Activated CD4-positive, alpha-beta T cell treated with anti-CD3 and anti-CD28 coated beads, Interleukin-2, amount 10 ng/mL, durations not matched to agents 24 days and 14 days (primary cell): ENCODE measurements around the gene P4HB. TPM values are rescaled to one million over a fixed set of nuclear protein-coding genes. Genes with fewer than 3 reads are reported as not detected.

ENCODE experiments used
- DNase-seq: peaks from one replicate; pipeline ENCODE4 v3.0.0; 2022
- H3K27ac Mint-ChIP-seq: one replicate; pipeline ENCODE4 v1.8.0; 2022; ENCODE audit warnings: mild to moderate bottlenecking, mixed read lengths
- H3K27me3 Mint-ChIP-seq: one replicate; pipeline ENCODE4 v1.8.0; 2022; ENCODE audit warnings: mixed read lengths
- H3K36me3 Mint-ChIP-seq: one replicate; pipeline ENCODE4 v1.8.0; 2022; ENCODE audit warnings: low read depth, mild to moderate bottlenecking, mixed read lengths
- H3K4me1 Mint-ChIP-seq: one replicate; pipeline ENCODE4 v1.8.0; 2021; ENCODE audit warnings: mixed read lengths
- H3K4me3 Mint-ChIP-seq: one replicate; pipeline ENCODE4 v1.8.0; 2022; ENCODE audit warnings: mild to moderate bottlenecking, moderate library complexity, mixed read lengths
- H3K9me3 Mint-ChIP-seq: one replicate; pipeline ENCODE4 v1.8.0; 2021; ENCODE audit warnings: mixed read lengths
- intact Hi-C: fragments of 100-400 bp; cut with micrococcal nuclease; formaldehyde crosslinking; loops from one replicate; pipeline ENCODE4 v1.15.1; 2023
- total RNA-seq: library from RNA; stranded (reverse); gene quantifications from 2 replicates; pipeline ENCODE4 v1.2.3, GENCODE V29; 2022

The P4HB gene
- total RNA-seq, 1 donor from 2014 or later: 458 TPM

GRCh38 chr17:81806461-81807209, 53.7 kb downstream of the P4HB start:
- no peaks in the 10 kb centered on the region for H3K36me3 Mint-ChIP-seq
- H3K4me1 Mint-ChIP-seq: no peaks in the 10 kb centered on the region
- H3K4me3 Mint-ChIP-seq: no peak overlapping the region
- H3K9me3 Mint-ChIP-seq: no peaks in the 10 kb centered on the region
- no peak overlapping the region for H3K27ac Mint-ChIP-seq
- peaks cover 28% of the 10 kb centered on the region for H3K27me3 Mint-ChIP-seq
- intact Hi-C loops: no loop called here
- no peak for DNase-seq

DNA sequence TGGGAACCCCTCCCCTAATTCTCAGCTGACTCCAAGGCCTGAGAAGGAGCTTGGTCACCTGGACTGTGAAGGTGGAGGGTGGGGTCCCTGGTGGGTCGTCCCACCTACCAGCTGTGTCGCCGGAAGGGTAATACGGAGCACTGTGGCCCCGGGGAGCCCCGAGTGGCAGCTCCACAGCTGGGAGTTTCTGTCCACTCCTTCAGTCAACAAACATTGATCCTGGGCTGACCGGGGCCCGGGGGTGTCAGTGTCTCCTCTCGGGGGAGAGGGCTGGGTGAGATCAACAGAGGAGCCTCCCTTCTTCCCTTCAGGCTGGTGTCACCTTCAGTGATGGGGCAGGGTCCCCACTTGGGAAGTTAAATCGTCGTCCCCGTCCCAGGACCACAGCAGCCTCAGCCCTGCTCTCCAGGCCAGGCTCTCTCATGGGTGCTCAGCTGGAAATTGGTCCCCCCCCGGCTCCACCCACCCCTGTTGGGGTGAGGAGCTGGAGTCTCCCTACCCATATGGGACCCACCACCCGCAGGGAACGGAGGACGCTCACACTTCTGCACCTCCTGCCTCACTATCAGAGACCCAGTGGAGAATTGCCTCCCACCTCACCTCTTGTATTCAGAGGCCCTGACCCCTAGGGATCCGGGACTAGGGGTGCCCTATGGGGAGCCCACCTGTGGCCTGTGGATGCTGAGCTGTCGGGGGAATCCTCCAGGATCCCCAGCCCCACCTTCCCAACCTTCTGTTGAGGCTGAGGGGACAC, 54.5 kb downstream of the P4HB start:
- DNase-seq: no peak
- H3K4me3 Mint-ChIP-seq: no peak overlapping the region
- no peaks in the 10 kb centered on the region for H3K9me3 Mint-ChIP-seq
- H3K4me1 Mint-ChIP-seq: no peaks in the 10 kb centered on the region
- intact Hi-C loops: no loop called here
- H3K36me3 Mint-ChIP-seq: no peaks in the 10 kb centered on the region
- H3K27me3 Mint-ChIP-seq: peaks cover 33% of the 10 kb centered on the region
- H3K27ac Mint-ChIP-seq: no peak overlapping the region

- peaks cover 37% of the 10 kb centered on the region for H3K27me3 Mint-ChIP-seq
- no peak overlapping the region for H3K27ac Mint-ChIP-seq
- H3K4me3 Mint-ChIP-seq: no peak overlapping the region
- no peaks in the 10 kb centered on the region for H3K4me1 Mint-ChIP-seq
- intact Hi-C loops: no loop called here
- no peaks in the 10 kb centered on the region for H3K36me3 Mint-ChIP-seq
- no peak for DNase-seq
- H3K9me3 Mint-ChIP-seq: no peaks in the 10 kb centered on the region
These were observed 55.6 kb downstream of the P4HB start for GRCh38 chr17:81804559-81805399.

DNA sequence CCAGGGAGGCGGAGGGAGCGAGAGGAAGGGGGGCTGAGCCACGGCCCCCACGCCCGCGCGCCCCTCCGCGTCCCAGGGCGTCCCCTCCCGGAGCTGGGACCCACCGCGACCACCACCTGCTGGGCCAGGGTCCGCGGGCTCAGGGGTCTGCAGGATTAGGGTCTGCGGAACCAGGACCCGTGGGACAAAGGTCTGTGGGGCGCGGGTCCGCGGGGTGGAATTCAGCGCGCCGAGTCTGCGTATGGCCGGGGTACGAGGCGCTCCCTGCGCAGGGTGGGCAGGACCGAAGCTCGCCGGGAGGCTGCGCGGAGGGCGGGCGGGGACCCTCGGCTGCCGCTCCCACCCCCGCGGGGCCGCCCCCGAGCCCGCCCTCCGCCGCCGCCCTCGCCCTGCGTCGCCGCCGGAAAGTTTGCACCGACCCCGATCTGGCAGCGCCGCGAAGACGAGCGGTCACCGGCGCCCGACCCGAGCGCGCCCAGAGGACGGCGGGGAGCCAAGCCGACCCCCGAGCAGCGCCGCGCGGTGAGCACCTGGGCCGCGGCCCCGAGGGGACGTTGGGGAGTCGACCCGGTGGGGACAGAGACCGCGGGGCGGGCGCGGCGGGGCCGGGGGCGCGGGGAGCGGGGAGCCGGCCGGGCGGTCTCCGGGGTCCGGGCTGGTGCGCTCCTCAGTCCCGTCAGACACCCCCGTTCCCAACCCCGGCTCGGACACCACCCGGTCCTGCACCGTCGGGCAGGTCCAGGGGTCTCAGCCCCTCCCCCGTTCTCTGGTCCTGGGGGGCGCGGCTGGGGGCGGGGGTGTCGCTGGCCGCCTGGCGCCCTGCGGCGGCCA, 56.4 kb downstream of the P4HB start, which contains the start of gene GCGR:
TSS of gene GCGR (plus strand) at position 423 of the 831 bp plus-strand sequence. CDS start 4,869 bp downstream, outside the sequence.
- Mint-ChIP-seq H3K9me3 (no peaks in the 10 kb centered on the region), H3K4me3 (no peak within 1 kb of the TSS), H3K27me3 (peaks cover 37% of the 10 kb centered on the region), H3K36me3 (no peaks in the 10 kb centered on the region), H3K27ac (no peak within 1 kb of the TSS), H3K4me1 (no peaks in the 10 kb centered on the region)
- DNase-seq: no peak
- intact Hi-C loops: no loop called here

DNA sequence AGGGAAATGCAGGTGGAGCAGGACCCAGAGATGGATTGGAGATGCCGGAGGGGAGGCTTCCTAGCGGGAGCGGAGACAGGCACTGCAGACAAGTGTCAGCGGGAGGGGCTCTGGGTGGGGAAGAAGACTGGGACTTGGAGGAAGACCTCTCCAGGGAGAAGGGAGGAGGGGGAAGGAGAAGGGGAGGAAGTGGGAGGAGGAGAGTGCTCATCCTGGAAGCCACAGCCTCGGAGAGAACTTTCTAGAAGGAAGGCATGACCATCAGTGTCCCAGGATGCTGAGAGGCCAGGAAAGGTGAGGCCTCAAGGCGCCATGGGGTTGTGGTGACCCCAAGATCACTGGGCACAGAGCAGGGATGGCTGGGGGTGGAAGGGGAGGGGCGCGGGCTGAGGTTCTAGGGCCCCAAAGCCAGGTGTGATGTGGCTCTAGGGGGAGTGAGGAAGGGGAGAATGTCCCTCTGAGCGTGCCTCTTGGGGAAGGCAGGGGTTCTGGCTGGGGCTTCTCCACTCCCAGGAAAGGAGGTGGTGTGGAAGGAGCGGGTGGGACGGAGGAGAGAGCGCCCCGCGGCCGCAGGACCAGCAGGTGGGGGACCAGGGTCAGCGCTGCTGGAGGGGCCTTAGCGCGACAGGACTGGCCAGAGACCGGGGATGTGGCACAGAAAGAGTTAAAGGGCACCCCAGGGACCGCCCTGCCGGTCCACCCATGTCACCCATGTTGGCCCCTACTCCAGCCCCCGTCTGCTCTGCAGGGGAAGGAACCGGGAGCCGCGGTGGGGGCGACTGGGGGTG, 57.3 kb downstream of the P4HB start:
- Mint-ChIP-seq H3K9me3 (no peaks in the 10 kb centered on the region), H3K27me3 (peaks cover 37% of the 10 kb centered on the region), H3K36me3 (no peaks in the 10 kb centered on the region), H3K4me1 (no peaks in the 10 kb centered on the region), H3K4me3 (no peak overlapping the region), H3K27ac (no peak overlapping the region)
- intact Hi-C loops: no loop called here
- DNase-seq: no peak

- Mint-ChIP-seq H3K27ac (no peak overlapping the region), H3K4me1 (no peaks in the 10 kb centered on the region), H3K27me3 (peaks cover 35% of the 10 kb centered on the region), H3K9me3 (no peaks in the 10 kb centered on the region), H3K36me3 (no peaks in the 10 kb centered on the region), H3K4me3 (no peak overlapping the region)
- intact Hi-C loops: no loop called here
- no peak for DNase-seq
These were observed 58.1 kb downstream of the P4HB start for GRCh38 chr17:81802048-81802758.

GRCh38 chr17:81801327-81801726, 59.0 kb downstream of the P4HB start:
- Mint-ChIP-seq H3K4me3 (no peak overlapping the region), H3K36me3 (no peaks in the 10 kb centered on the region), H3K9me3 (no peaks in the 10 kb centered on the region), H3K27me3 (peaks cover 32% of the 10 kb centered on the region), H3K27ac (no peak overlapping the region), H3K4me1 (no peaks in the 10 kb centered on the region)
- intact Hi-C loops: no loop called here
- no peak for DNase-seq

DNA sequence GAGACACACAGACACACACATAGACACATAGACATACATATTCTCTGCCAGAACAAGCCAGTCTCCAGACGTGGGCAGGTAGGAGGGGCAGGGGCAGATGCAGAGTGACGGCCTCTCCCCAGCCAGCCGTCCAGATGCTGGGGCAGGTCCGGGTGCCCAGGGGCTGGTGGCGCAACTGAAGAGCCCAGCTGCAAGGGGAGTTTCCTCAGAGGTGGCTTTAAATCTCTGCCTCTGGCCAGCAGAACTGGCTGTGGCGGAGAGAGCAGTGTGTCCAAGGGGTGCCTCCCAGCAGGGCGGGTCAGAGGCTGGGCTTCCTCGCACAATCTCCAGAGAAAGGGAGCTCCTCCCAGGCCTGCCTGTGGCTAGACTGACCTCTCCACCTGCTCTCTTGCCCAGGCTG, 65.8 kb downstream of the P4HB start:
- H3K4me3 Mint-ChIP-seq: no peak overlapping the region
- H3K27ac Mint-ChIP-seq: no peak overlapping the region
- DNase-seq: no peak
- H3K27me3 Mint-ChIP-seq: no peaks in the 10 kb centered on the region
- intact Hi-C loops: no loop called here
- H3K9me3 Mint-ChIP-seq: no peaks in the 10 kb centered on the region
- no peaks in the 10 kb centered on the region for H3K4me1 Mint-ChIP-seq
- H3K36me3 Mint-ChIP-seq: no peaks in the 10 kb centered on the region

- DNase-seq: no peak
- Mint-ChIP-seq H3K4me3 (no peak overlapping the region), H3K27me3 (no peaks in the 10 kb centered on the region), H3K4me1 (no peaks in the 10 kb centered on the region), H3K36me3 (no peaks in the 10 kb centered on the region), H3K9me3 (no peaks in the 10 kb centered on the region), H3K27ac (no peak overlapping the region)
- intact Hi-C loops: no loop called here
These were observed 66.3 kb downstream of the P4HB start for GRCh38 chr17:81794074-81794476.

Other genes starting within 250 kb of the P4HB start
- gene NPLOC4, start 223.4 kb downstream of the P4HB start, total RNA-seq: 142 and 147 TPM in 2 replicates
- gene TSPAN10, start 223.3 kb downstream of the P4HB start, total RNA-seq: 0.14 and 0.37 TPM in 2 replicates
- gene PDE6G, start 204.0 kb downstream of the P4HB start, total RNA-seq: 3.7 and 5.7 TPM in 2 replicates
- gene OXLD1, start 193.9 kb downstream of the P4HB start, total RNA-seq: 52.8 and 57.8 TPM in 2 replicates
- gene CCDC137, start 193.8 kb downstream of the P4HB start, total RNA-seq: 54.7 and 60.2 TPM in 2 replicates
- gene ARL16, start 176.7 kb downstream of the P4HB start, total RNA-seq: 34.9 and 37.6 TPM in 2 replicates
- gene HGS, start 176.5 kb downstream of the P4HB start, total RNA-seq: 136 and 137 TPM in 2 replicates
- 232 and 233 TPM in 2 replicates for gene MRPL12, start 157.2 kb downstream of the P4HB start, total RNA-seq
- gene SLC25A10, start 148.3 kb downstream of the P4HB start, total RNA-seq: 48.6 and 52.7 TPM in 2 replicates
- gene GCGR, start 56.4 kb downstream of the P4HB start, total RNA-seq: not detected in 2 replicates
- 46.7 and 51.9 TPM in 2 replicates for gene MCRIP1, start 27.2 kb downstream of the P4HB start, total RNA-seq
- not detected in 2 replicates for gene PPP1R27, start 25.5 kb downstream of the P4HB start, total RNA-seq
- 697 and 714 TPM in 2 replicates for gene ARHGDIA, start 10.8 kb upstream of the P4HB start, total RNA-seq
- gene ALYREF, start 31.1 kb upstream of the P4HB start, total RNA-seq: 254 and 264 TPM in 2 replicates
- 132 and 135 TPM in 2 replicates for gene ANAPC11, start 31.2 kb upstream of the P4HB start, total RNA-seq
- 0.30 and 0.40 TPM in 2 replicates for gene NPB, start 41.7 kb upstream of the P4HB start, total RNA-seq
- 43.0 and 46.5 TPM in 2 replicates for gene PCYT2, start 50.9 kb upstream of the P4HB start, total RNA-seq
- gene SIRT7, start 57.6 kb upstream of the P4HB start, total RNA-seq: 54.9 and 58.2 TPM in 2 replicates
- 32.5 and 33.3 TPM in 2 replicates for gene MAFG, start 67.2 kb upstream of the P4HB start, total RNA-seq
- 136 and 138 TPM in 2 replicates for gene PYCR1, start 76.8 kb upstream of the P4HB start, total RNA-seq
- not detected in 2 replicates for gene MYADML2, start 86.7 kb upstream of the P4HB start, total RNA-seq
- 1.7 and 1.8 TPM in 2 replicates for gene NOTUM, start 100.7 kb upstream of the P4HB start, total RNA-seq
- gene ASPSCR1, start 117.1 kb upstream of the P4HB start, total RNA-seq: 35.1 and 37.3 TPM in 2 replicates
- gene CENPX, start 162.3 kb upstream of the P4HB start, total RNA-seq: 116 and 123 TPM in 2 replicates
- 39.0 and 40.6 TPM in 2 replicates for gene LRRC45, start 162.8 kb upstream of the P4HB start, total RNA-seq
- 11.5 and 12.1 TPM in 2 replicates for gene RAC3, start 171.1 kb upstream of the P4HB start, total RNA-seq
- 128 TPM in 2 replicates for gene DCXR, start 177.2 kb upstream of the P4HB start, total RNA-seq
- gene RFNG, start 191.3 kb upstream of the P4HB start, total RNA-seq: 21.4 and 30.8 TPM in 2 replicates
- 117 and 118 TPM in 2 replicates for gene GPS1, start 191.4 kb upstream of the P4HB start, total RNA-seq
- gene DUS1L, start 205.3 kb upstream of the P4HB start, total RNA-seq: 230 and 232 TPM in 2 replicates
- gene FASN, start 237.7 kb upstream of the P4HB start, total RNA-seq: 428 and 452 TPM in 2 replicates